ENCODE results near the gene FAM120B. TPM values are rescaled to one million over a fixed set of nuclear protein-coding genes. Genes with fewer than 3 reads are reported as not detected.

The FAM120B gene
- total RNA-seq, 3 donors from 2014 or later (not counting 1 experiment from before 2014, with no cell fraction given): 37.8 to 55.6 (median 39.9) TPM

DNA sequence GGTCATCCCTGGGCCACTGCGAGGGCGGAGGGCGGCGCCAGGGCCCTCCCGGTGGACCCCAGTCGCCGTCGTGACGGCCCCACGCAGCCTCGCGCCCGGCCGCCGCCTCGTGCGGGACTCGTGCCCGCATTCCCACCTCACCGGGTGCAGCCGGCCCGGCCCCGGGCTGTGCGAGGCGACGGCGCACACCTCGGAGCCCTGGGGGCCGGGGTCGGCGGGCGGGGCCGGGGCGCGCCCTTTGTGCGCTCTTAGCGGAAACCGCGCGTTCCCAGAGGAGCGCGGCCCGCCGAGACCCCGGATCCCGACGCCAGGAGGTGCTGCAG lies 10.2 kb upstream of the FAM120B start:
- no peaks in the 10 kb centered on the region for H3K9me3 Mint-ChIP-seq
- Histone ChIP-seq H3K27me3 (ENCODE audit: control insufficient read depth, insufficient read depth, low read length) (peaks cover 33% of the 10 kb centered on the region), H3K36me3 (ENCODE audit: control insufficient read depth, insufficient read depth, low read length) (no peaks in the 10 kb centered on the region), H3K27ac (ENCODE audit: low read length) (no peak overlapping the region), H3K4me3 (ENCODE audit: low read length) (no peak overlapping the region), H3K4me1 (ENCODE audit: control insufficient read depth, insufficient read depth, low read length) (peaks cover 43% of the 10 kb centered on the region), H3K9me3 (ENCODE audit: control insufficient read depth, insufficient read depth, low read length) (no peaks in the 10 kb centered on the region)
- DNase-seq (no peak), ATAC-seq (no peak)
- H3K27ac Mint-ChIP-seq: no peak overlapping the region
- intact Hi-C loops (cut with micrococcal nuclease): loop anchor here (10.0 kb wide), 1 partner anchor 218 kb away; no protein-coding TSS in a partner anchor
- 3% methylated on average over 47 of the region's 47 CpGs for WGBS (ENCODE audit: insufficient coverage)
- no peak overlapping the region for H3K4me3 Mint-ChIP-seq
- no peaks in the 10 kb centered on the region for H3K36me3 Mint-ChIP-seq
- TF ChIP-seq, protein P1, sequence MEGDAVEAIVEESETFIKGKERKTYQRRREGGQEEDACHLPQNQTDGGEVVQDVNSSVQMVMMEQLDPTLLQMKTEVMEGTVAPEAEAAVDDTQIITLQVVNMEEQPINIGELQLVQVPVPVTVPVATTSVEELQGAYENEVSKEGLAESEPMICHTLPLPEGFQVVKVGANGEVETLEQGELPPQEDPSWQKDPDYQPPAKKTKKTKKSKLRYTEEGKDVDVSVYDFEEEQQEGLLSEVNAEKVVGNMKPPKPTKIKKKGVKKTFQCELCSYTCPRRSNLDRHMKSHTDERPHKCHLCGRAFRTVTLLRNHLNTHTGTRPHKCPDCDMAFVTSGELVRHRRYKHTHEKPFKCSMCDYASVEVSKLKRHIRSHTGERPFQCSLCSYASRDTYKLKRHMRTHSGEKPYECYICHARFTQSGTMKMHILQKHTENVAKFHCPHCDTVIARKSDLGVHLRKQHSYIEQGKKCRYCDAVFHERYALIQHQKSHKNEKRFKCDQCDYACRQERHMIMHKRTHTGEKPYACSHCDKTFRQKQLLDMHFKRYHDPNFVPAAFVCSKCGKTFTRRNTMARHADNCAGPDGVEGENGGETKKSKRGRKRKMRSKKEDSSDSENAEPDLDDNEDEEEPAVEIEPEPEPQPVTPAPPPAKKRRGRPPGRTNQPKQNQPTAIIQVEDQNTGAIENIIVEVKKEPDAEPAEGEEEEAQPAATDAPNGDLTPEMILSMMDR (IDR thresholded peaks at IDR 0.05): no peak
- peaks cover 17 to 44% of the 10 kb centered on the region in 2 donors for H3K4me1 Mint-ChIP-seq
- peaks cover 29 to 65% of the 10 kb centered on the region in 2 donors for H3K27me3 Mint-ChIP-seq (ENCODE audit: low read depth in 2 of 2)

DNA sequence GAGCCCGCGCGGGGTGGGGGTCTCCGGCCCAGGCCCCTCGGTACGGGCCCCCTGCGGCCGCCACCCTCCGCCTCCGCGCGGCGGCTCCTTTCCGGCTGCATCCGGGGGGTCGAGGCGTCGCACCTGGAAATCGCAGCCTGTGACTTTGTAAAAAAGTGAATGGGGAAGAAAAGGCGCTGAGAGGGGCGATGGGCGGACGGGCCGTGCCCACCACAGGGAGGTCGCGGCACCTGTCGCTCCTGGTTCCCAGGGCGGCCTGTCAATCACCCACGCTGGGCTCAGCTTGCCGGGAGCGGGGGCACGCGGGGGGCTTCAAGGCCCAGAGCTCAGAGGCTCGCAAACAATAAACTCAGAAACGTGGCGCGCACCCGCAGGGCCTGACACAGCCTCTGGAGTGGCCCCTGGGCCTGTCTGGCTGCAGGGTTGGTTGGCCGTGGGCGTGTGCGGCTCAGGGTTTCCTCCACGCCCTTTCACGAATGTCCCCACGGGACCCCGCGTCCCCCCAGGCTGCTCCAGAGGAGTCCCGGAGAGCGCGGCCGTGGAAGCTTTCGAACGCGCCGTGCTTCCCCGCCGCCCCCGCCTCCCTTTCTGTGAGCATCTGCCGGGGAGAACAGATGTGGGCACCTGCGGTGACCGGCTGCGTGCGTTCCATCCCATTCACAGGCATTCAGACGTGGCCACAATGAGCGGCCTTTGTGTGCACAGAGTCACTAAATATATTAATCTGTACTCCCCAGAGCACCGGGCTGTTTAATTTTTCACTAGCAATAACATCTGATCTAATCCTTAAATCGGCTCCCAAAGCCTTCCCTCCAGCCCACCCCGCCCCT lies 9.6 kb upstream of the FAM120B start:
- peaks cover 30% of the 10 kb centered on the region for H3K27me3 ChIP-seq (ENCODE audit: control insufficient read depth, insufficient read depth, low read length)
- no peak for ATAC-seq
- H3K36me3 ChIP-seq (ENCODE audit: control insufficient read depth, insufficient read depth, low read length): no peaks in the 10 kb centered on the region
- H3K4me3 ChIP-seq (ENCODE audit: low read length): no peak overlapping the region
- WGBS (ENCODE audit: insufficient coverage): 11% methylated on average over 67 of the region's 67 CpGs
- peaks cover 13 to 39% of the 10 kb centered on the region in 2 donors for H3K4me1 Mint-ChIP-seq
- no peaks in the 10 kb centered on the region for H3K9me3 Mint-ChIP-seq
- H3K27ac ChIP-seq (ENCODE audit: low read length): no peak overlapping the region
- intact Hi-C loops (cut with micrococcal nuclease): loop anchor here (10.0 kb wide), 1 partner anchor 218 kb away; no protein-coding TSS in a partner anchor
- no peak overlapping the region for H3K4me3 Mint-ChIP-seq
- peaks cover 37% of the 10 kb centered on the region for H3K4me1 ChIP-seq (ENCODE audit: control insufficient read depth, insufficient read depth, low read length)
- TF ChIP-seq, protein P1 (IDR thresholded peaks at IDR 0.05): no peak
- H3K9me3 ChIP-seq (ENCODE audit: control insufficient read depth, insufficient read depth, low read length): no peaks in the 10 kb centered on the region
- peak in 1 of 2 donors; percentile 23 for DNase-seq
- no peaks in the 10 kb centered on the region for H3K36me3 Mint-ChIP-seq
- no peak overlapping the region for H3K27ac Mint-ChIP-seq
- H3K27me3 Mint-ChIP-seq (ENCODE audit: low read depth in 2 of 2): peaks cover 34 to 67% of the 10 kb centered on the region in 2 donors

- DNase-seq (no peak), ATAC-seq (no peak)
- Histone ChIP-seq H3K4me1 (ENCODE audit: control insufficient read depth, insufficient read depth, low read length) (peaks cover 29% of the 10 kb centered on the region), H3K27ac (ENCODE audit: low read length) (no peak overlapping the region), H3K4me3 (ENCODE audit: low read length) (no peak overlapping the region), H3K36me3 (ENCODE audit: control insufficient read depth, insufficient read depth, low read length) (no peaks in the 10 kb centered on the region), H3K27me3 (ENCODE audit: control insufficient read depth, insufficient read depth, low read length) (peaks cover 25% of the 10 kb centered on the region), H3K9me3 (ENCODE audit: control insufficient read depth, insufficient read depth, low read length) (no peaks in the 10 kb centered on the region)
- WGBS (ENCODE audit: insufficient coverage): 63% methylated on average over 9 of the region's 11 CpGs
- H3K9me3 Mint-ChIP-seq: no peaks in the 10 kb centered on the region
- H3K36me3 Mint-ChIP-seq: no peaks in the 10 kb centered on the region
- no peak overlapping the region for H3K27ac Mint-ChIP-seq
- H3K4me3 Mint-ChIP-seq: peak overlapping the region; percentile 25
- intact Hi-C loops (cut with micrococcal nuclease): loop anchor here (10.0 kb wide), 1 partner anchor 217 kb away; no protein-coding TSS in a partner anchor
- H3K27me3 Mint-ChIP-seq (ENCODE audit: low read depth in 2 of 2): peaks cover 40 to 64% of the 10 kb centered on the region in 2 donors
- H3K4me1 Mint-ChIP-seq: peaks cover 6 to 34% of the 10 kb centered on the region in 2 donors
- TF ChIP-seq, protein P1 (IDR thresholded peaks at IDR 0.05): no peak
Measured at GRCh38 chr6:170297576-170298330, 8.8 kb upstream of the FAM120B start.

Measured in natural killer cell (primary cell).